GM21737 (cell line): ENCODE measurements around the gene KCTD3.

ENCODE experiments used
- ATAC-seq: cut with Tn5 transposase; IDR thresholded peaks from one replicate; pipeline ENCODE4 v1.9.1; 2021; ENCODE audit warnings: mild to moderate bottlenecking, moderate library complexity; ENCODE audit not compliant: unreplicated experiment

The KCTD3 gene

DNA sequence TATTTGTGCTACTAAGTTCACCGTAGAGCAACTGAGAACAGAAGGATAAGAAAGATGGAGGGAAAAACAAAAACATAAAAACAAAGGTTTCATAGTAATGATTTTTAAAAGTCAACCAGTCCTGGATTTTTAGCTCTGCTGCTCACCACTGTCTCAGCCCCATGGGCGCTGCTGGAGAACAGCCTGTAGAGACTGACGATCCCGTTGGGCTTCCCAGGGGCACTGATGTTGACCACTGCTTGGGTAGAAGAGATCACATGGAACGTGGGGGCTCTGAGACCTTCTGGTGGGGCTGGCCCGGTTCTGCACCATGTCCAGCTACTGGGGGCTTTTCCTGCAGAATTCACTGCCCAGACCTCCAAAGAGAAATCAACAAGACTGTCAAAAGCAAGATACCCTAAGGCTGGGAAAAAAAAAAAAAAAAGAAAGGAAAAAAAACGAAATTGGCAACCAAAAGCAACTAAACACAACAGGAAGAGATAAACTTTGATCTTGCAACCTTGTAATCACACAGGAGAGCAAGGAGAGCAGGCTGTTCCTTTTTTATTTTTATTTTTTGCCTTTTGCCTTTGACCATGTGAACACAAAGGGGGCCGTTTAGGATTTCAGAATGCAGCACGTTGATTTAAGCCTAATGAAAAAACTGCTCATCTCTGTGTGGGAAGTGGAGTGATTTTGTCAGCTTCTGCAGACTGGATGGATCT lies 83.5 kb downstream of the KCTD3 start:
- ATAC-seq, result no peak

DNA sequence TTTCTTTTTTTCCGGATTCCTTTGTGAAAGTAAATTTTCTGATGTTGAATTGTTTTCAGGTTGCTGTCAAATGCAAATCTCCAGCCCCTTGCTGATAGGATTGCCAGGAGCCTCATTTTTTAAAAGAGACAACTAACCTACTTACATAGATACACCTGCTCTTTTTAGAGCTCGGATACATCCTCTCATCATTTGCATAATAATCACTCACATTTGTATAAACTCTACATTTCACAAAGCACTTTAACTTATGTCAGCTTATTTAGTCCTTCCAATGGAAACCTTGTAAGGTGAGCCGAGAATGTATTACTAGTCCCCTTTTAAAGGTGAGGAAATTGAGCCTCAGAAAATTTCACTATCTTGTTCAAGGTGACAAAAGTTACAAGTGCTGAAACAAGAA lies 84.8 kb downstream of the KCTD3 start:
- ATAC-seq, result no peak

DNA sequence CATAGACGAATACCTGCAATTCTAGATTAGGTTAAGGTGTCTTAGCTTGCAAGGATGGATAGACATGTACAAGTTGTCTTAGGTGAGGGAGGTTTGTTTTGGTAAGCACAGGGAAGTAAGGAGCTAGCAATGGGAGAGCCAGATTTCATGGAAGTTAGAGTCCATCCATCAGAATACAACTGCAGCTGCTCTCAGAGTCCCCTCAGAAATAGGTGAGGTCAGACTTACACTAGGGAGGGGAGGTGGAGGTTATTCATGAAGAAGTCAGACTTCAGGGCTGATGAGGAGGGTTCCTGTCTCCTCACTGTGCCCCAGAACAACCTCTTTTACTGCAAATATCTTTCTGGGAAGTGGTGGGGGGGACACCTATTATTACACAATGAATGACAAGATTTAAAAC lies 85.3 kb downstream of the KCTD3 start:
- no peak for ATAC-seq

DNA sequence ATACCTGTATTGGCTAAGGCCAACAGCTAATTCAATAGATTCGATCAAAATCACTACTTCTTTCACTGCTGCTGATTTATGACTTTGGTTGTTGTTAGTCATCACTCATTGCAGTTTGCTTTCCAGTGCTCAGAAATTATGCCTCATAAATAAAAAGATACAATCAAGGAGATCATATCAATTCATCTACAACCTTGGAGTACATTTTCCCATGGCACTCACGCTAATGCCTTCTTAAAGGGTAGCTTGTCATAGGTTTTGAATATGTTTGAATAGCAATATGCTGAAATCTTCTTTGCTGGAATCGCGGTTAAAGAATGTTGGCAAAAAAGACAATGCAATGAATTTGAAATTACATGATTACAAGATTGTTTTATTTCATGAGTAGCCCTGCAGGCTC lies 89.9 kb downstream of the KCTD3 start:
- no peak for ATAC-seq

DNA sequence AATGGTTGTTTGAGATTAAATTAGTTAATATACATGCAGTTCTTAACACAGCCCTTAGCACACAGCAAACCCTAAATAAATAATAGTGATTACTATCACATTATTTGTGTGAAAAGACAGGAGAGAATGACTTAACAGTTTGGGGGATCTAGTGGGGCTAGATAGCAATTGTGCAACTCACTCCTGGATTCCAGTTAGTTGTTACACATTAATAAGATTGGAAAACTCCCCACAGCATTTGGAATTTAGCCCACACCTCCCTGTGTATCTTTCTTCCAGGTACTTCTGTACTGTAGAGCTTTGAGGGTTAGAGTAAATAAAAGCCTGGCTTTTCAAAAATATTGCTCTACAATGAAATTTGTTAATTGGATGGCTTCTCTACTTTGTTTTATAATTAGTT lies 93.2 kb downstream of the KCTD3 start:
- no peak for ATAC-seq

DNA sequence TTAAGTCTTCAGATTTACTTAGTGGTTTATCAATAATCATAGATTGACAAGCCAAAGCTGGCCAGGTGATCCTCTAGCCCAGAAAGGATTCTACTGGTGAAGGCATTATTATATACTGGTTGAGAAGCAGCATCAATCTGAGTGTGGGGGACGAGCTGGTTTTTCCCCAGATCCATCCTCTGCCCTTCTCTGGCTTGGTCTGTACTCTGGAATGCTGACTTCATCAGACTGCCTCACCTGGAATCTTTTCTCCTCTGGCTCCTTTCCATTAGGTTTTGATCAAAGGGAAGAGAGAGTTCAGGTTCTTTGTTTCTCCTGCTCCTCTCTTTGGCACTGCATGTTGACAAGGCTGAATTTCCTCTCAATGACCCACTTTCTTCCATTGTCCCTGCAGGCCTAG lies 93.9 kb downstream of the KCTD3 start:
- no peak for ATAC-seq

DNA sequence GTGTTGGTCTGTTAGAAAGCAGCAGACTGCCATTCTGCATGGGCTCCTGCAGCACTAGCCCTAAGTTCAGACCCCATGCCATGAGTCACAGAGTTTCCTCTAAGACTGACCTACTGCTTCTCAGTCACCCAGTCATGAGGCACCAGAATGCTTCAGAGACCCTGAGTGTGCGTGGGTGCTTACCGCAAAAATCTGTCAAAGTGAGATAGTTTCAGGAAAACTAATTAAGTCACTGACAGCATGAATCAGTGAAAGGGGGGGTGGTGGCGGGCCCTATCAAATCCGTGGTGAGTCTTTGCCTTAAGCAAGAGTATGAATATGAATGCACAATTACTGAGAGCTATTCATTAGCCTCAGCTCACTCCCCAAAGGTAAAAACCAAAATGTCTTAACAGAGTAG lies 98.1 kb downstream of the KCTD3 start:
- no peak for ATAC-seq

DNA sequence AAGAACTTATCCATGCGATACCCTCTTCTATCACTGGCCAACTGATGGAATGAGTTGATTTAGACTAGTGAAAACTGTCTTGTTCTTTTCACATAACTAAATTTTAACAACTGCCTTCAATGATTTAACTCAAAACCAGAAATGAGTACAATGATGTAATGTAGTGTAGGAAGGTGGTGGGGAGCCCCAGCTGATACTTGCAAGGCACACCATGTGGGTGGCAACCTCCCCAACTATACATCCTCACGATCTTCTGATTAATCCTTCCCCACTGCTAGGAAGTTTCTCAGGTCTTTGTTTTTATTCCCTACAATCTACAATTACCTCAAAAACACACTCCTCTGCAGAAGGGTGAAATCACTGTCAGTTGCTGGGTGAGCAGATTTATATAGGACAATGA lies 100.7 kb downstream of the KCTD3 start:
- no peak for ATAC-seq

DNA sequence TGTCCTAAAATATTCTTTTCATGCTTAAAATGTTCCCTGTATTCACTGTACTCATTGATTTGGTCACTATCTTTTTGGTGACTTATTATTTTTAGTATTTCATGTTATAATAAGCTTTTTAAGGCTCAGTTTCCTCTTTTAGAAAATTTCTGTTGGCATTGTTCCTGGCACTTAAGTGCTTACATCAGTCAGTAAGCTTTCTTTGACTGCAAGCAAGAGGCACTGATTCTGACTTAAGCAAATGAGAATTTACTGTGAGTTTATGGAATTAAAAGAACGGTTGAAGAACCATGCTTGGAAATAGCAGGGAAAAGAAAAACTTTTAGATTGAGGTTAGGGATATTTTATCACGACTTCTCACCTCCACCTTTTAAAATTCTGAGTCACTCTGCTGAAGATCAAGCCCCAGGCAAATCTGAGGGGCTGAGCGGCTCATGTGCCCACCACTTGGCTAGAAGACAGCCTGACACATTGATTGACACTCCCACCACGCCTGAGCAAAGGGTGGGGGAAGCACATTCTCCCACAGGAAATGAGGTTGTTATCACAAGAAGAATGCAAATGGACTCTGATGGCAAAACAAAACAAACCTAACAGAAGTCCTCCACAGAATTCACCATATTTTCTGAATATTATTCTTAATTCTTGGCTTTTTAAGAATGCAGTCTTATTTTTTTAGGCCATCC lies 102.8 kb downstream of the KCTD3 start:
- no peak for ATAC-seq
